SH-SY5Y (cell line): ENCODE results near the gene CD69.

ENCODE experiments used
- GATA2 ChIP-seq: IDR thresholded peaks from 2 replicates; pipeline ENCODE4 v1.6.1; 2011; ENCODE audit warnings: mild to moderate bottlenecking, low read depth, low read length
- GATA3 ChIP-seq: IDR thresholded peaks from 2 replicates; pipeline ENCODE4 v1.6.1; 2011; ENCODE audit warnings: low read depth, mild to moderate bottlenecking, low read length, moderate library complexity

- no peak for TF ChIP-seq GATA2
- TF ChIP-seq GATA3 = no peak
Measured at GRCh38 chr12:9794484-9795093, 33.9 kb upstream of the CD69 start.
